Right atrium auricular region (tissue), 2 donors: ENCODE data around the gene GNG7. TPM values are rescaled to one million over a fixed set of nuclear protein-coding genes. Genes with fewer than 3 reads are reported as not detected.

Source experiments
- DNase-seq: peaks from one replicate; pipeline ENCODE4 v3.0.0-alpha.2; 2019; ENCODE audit warnings: low spot score
- H3K27ac ChIP-seq, 2 donors: fragments of 200-600 bp; sonication (generic); 1 replicate in 1 of 2; 2 replicates in 1 of 2; pipeline ENCODE4 v1.5.1; 2016 to 2019
- H3K27me3 ChIP-seq, 2 donors: fragments of 200-600 bp; sonication (generic); one replicate each; pipeline versions ENCODE4 v1.5.1 to v1.6.0; 2017 to 2019
- H3K36me3 ChIP-seq: fragments of 200-600 bp; sonication (generic); one replicate; pipeline ENCODE4 v1.5.1; 2016
- H3K4me1 ChIP-seq, 2 donors: fragments of 200-600 bp; sonication (generic); one replicate each; pipeline versions ENCODE4 v1.5.1 to v1.6.0; 2017 to 2019
- H3K4me3 ChIP-seq, 2 donors: fragments of 200-600 bp; sonication (generic); 1 replicate in 1 of 2; 2 replicates in 1 of 2; pipeline ENCODE4 v1.5.1; 2017 to 2019; ENCODE audit warnings: mild to moderate bottlenecking in 1 of 2, moderate library complexity in 1 of 2
- H3K9me3 ChIP-seq, 2 donors: fragments of 200-600 bp; sonication (generic); one replicate each; pipeline ENCODE4 v1.5.1; 2019
- CTCF ChIP-seq, 2 donors: fragments of 200-600 bp; sonication (generic); IDR thresholded peaks; one replicate each; pipeline ENCODE4 v1.5.1; 2019; ENCODE audit warnings: antibody characterized with exemption in 2 of 2
- total RNA-seq, 2 donors: library from RNA; depleted of rRNA; stranded (reverse); fragments of >200 nt; gene quantifications; one replicate each; pipeline ENCODE4 v1.1.0, GENCODE V29; 2016

Gene GNG7
- total RNA-seq, 2 donors from 2014 or later = 18.0 to 22.8 TPM

GRCh38 chr19:2711875-2712205 lies 9.3 kb upstream of the GNG7 start:
- no peak overlapping the region for H3K4me3 ChIP-seq
- no peaks in the 10 kb centered on the region for H3K27me3 ChIP-seq
- no peaks in the 10 kb centered on the region for H3K36me3 ChIP-seq
- DNase-seq = no peak
- H3K9me3 ChIP-seq = peaks cover 0 to 6% of the 10 kb centered on the region in 2 donors
- no peak for TF ChIP-seq CTCF (IDR thresholded peaks at IDR 0.05)
- H3K27ac ChIP-seq = no peak overlapping the region
- H3K4me1 ChIP-seq = no peaks in the 10 kb centered on the region

GRCh38 chr19:2711172-2711874 lies 8.8 kb upstream of the GNG7 start:
- no peak for TF ChIP-seq CTCF (IDR thresholded peaks at IDR 0.05)
- Histone ChIP-seq H3K27me3 (no peaks in the 10 kb centered on the region), H3K36me3 (no peaks in the 10 kb centered on the region), H3K4me3 (no peak overlapping the region), H3K4me1 (no peaks in the 10 kb centered on the region), H3K27ac (no peak overlapping the region), H3K9me3 (peaks cover 0 to 6% of the 10 kb centered on the region in 2 donors)
- DNase-seq = no peak

- no peaks in the 10 kb centered on the region for H3K9me3 ChIP-seq
- H3K4me1 ChIP-seq = peaks cover 0 to 15% of the 10 kb centered on the region in 2 donors
- no peak for TF ChIP-seq CTCF (IDR thresholded peaks at IDR 0.05)
- H3K4me3 ChIP-seq = no peak overlapping the region
- H3K27ac ChIP-seq = no peak overlapping the region
- no peaks in the 10 kb centered on the region for H3K27me3 ChIP-seq
- no peaks in the 10 kb centered on the region for H3K36me3 ChIP-seq
- no peak for DNase-seq
Observed at GRCh38 chr19:2706251-2706650, 3.8 kb upstream of the GNG7 start.

- H3K27ac ChIP-seq = no peak overlapping the region
- no peaks in the 10 kb centered on the region for H3K36me3 ChIP-seq
- H3K4me3 ChIP-seq = no peak overlapping the region
- no peaks in the 10 kb centered on the region for H3K9me3 ChIP-seq
- DNase-seq = no peak
- peaks cover 0 to 21% of the 10 kb centered on the region in 2 donors for H3K4me1 ChIP-seq
- TF ChIP-seq CTCF (IDR thresholded peaks at IDR 0.05) = no peak
- H3K27me3 ChIP-seq = no peaks in the 10 kb centered on the region
Observed at GRCh38 chr19:2703691-2704216, 1.3 kb upstream of the GNG7 start.

- no peak for TF ChIP-seq CTCF (IDR thresholded peaks at IDR 0.05)
- no peak for DNase-seq
- H3K4me1 ChIP-seq = peaks cover 0 to 21% of the 10 kb centered on the region in 2 donors
- no peaks in the 10 kb centered on the region for H3K36me3 ChIP-seq
- no peak overlapping the region for H3K27ac ChIP-seq
- H3K27me3 ChIP-seq = no peaks in the 10 kb centered on the region
- no peaks in the 10 kb centered on the region for H3K9me3 ChIP-seq
- H3K4me3 ChIP-seq = peak overlapping the region in 1 of 2 donors; percentile 69
Observed at GRCh38 chr19:2703077-2703437, 563 bp upstream of the GNG7 start.
